Measurements from ENCODE around the gene OSM.

Gene OSM

GRCh38 chr22:30266445-30267381 lies at the start of gene OSM:
Gene OSM (minus strand): TSS chr22:30266851. CDS start chr22:30266799, 52 bp downstream.
- peak; percentile 85 for DNase-seq

- DNase-seq: no peak
These were observed 49.4 kb upstream of the OSM start for GRCh38 chr22:30315962-30316576.

- DNase-seq: peak; percentile 49
These were observed 48.3 kb upstream of the OSM start for GRCh38 chr22:30314915-30315314.

GRCh38 chr22:30313527-30314363 lies 47.1 kb upstream of the OSM start:
- no peak for DNase-seq

- DNase-seq: no peak
These were observed 45.4 kb upstream of the OSM start for GRCh38 chr22:30312053-30312452.

- DNase-seq: no peak
These were observed 44.5 kb upstream of the OSM start for GRCh38 chr22:30310881-30311771.

- peak; percentile 61 for DNase-seq
These were observed 43.5 kb upstream of the OSM start for GRCh38 chr22:30309951-30310741.

- no peak for DNase-seq
These were observed 42.0 kb upstream of the OSM start for GRCh38 chr22:30308518-30309230.

- DNase-seq: no peak
These were observed 41.4 kb upstream of the OSM start for GRCh38 chr22:30308093-30308492.

GRCh38 chr22:30307041-30307574 lies 40.5 kb upstream of the OSM start:
- DNase-seq: peak; percentile 41

- no peak for DNase-seq
These were observed 40.0 kb upstream of the OSM start for GRCh38 chr22:30306627-30307011.

- DNase-seq: peak; percentile 74
These were observed 39.4 kb upstream of the OSM start for GRCh38 chr22:30305906-30306626.

GRCh38 chr22:30305519-30305905 lies 38.9 kb upstream of the OSM start:
- peak; percentile 71 for DNase-seq

- DNase-seq: no peak
These were observed 38.0 kb upstream of the OSM start for GRCh38 chr22:30304495-30305244.

- no peak for DNase-seq
These were observed 36.1 kb upstream of the OSM start for GRCh38 chr22:30302810-30303138.

- DNase-seq: no peak
These were observed 35.6 kb upstream of the OSM start for GRCh38 chr22:30301995-30302809.

- no peak for DNase-seq
These were observed 32.7 kb upstream of the OSM start for GRCh38 chr22:30299322-30299721.
